Liver (tissue), 9 donors: Measurements from ENCODE around the gene FAM3A. TPM values are rescaled to one million over a fixed set of nuclear protein-coding genes. Genes with fewer than 3 reads are reported as not detected.

Experiments
- DNase-seq: peaks from one replicate; pipeline ENCODE4 v3.0.0-alpha.2; 2017; ENCODE audit warnings: low spot score
- H3K27ac ChIP-seq, 2 donors: one replicate each; pipeline ENCODE4 v1.7.0; 2013; ENCODE audit warnings: inconsistent platforms in 2 of 2, low read length in 2 of 2, control low read depth in 1 of 2, low read depth in 1 of 2, mild to moderate bottlenecking in 1 of 2
- H3K27me3 ChIP-seq, 4 donors: one replicate each; pipeline versions ENCODE4 v1.6.1 to v1.7.0; 2013; ENCODE audit warnings: low read length in 3 of 4, inconsistent platforms in 1 of 4, mild to moderate bottlenecking in 1 of 4, moderate library complexity in 1 of 4; ENCODE audit not compliant: control insufficient read depth in 4 of 4, insufficient read depth in 4 of 4
- H3K36me3 ChIP-seq, 4 donors: one replicate each; pipeline versions ENCODE4 v1.6.1 to v1.7.0; 2013; ENCODE audit warnings: low read length in 3 of 4, mild to moderate bottlenecking in 3 of 4, low read depth in 1 of 4, moderate library complexity in 1 of 4; ENCODE audit not compliant: control insufficient read depth in 4 of 4, insufficient read depth in 3 of 4
- H3K4me1 ChIP-seq, 4 donors: one replicate each; pipeline versions ENCODE4 v1.6.1 to v1.7.0; 2013; ENCODE audit warnings: low read length in 3 of 4, mild to moderate bottlenecking in 3 of 4, moderate library complexity in 1 of 4; ENCODE audit not compliant: control insufficient read depth in 4 of 4, insufficient read depth in 4 of 4
- H3K4me3 ChIP-seq, 3 donors: one replicate each; pipeline versions ENCODE4 v1.6.1 to v1.7.0; 2013; ENCODE audit warnings: low read length in 3 of 3, control low read depth in 1 of 3, low read depth in 1 of 3, mild to moderate bottlenecking in 1 of 3
- H3K9ac ChIP-seq, 2 donors: one replicate each; pipeline ENCODE4 v1.7.0; 2013; ENCODE audit warnings: low read length in 2 of 2, mild to moderate bottlenecking in 2 of 2, moderate library complexity in 2 of 2, control low read depth in 1 of 2, low read depth in 1 of 2
- H3K9me3 ChIP-seq, 4 donors: one replicate each; pipeline versions ENCODE4 v1.6.1 to v1.7.0; 2013; ENCODE audit warnings: low read length in 3 of 4; ENCODE audit not compliant: control insufficient read depth in 4 of 4
- CTCF ChIP-seq: fragments of 150-350 bp; IDR thresholded peaks from 2 replicates; pipeline ENCODE4 v1.5.1; 2017; ENCODE audit warnings: improper control_type of control experiment, low read depth, low read length; ENCODE audit not compliant: missing input control
- EGR1 ChIP-seq, 2 donors: IDR thresholded peaks; 2 replicates each; pipeline ENCODE4 v1.6.1; 2016 to 2018; ENCODE audit warnings: antibody characterized with exemption in 2 of 2, low read depth in 2 of 2
- FOXA1 ChIP-seq: IDR thresholded peaks from 2 replicates; pipeline ENCODE4 v1.6.1; 2016; ENCODE audit warnings: antibody characterized with exemption
- FOXA2 ChIP-seq: IDR thresholded peaks from 2 replicates; pipeline ENCODE4 v1.6.1; 2016; ENCODE audit warnings: antibody characterized with exemption
- GABPA ChIP-seq, 2 donors: IDR thresholded peaks in 1 of 2; conservative IDR thresholded peaks in 1 of 2; 2 replicates each; pipeline ENCODE4 v1.6.1; 2016; ENCODE audit warnings: antibody characterized with exemption in 2 of 2, mild to moderate bottlenecking in 1 of 2, moderate library complexity in 1 of 2
- HNF4A ChIP-seq, 2 donors: conservative IDR thresholded peaks; 2 replicates each; pipeline ENCODE4 v1.6.1; 2016; ENCODE audit warnings: antibody characterized with exemption in 2 of 2, mild to moderate bottlenecking in 2 of 2
- HNF4G ChIP-seq: IDR thresholded peaks from 2 replicates; pipeline ENCODE4 v1.6.1; 2016; ENCODE audit warnings: antibody characterized with exemption
- JUND ChIP-seq, 2 donors: IDR thresholded peaks; 2 replicates each; pipeline ENCODE4 v1.6.1; 2016; ENCODE audit warnings: antibody characterized with exemption in 2 of 2
- MAX ChIP-seq: IDR thresholded peaks from 2 replicates; pipeline ENCODE4 v1.6.1; 2016; ENCODE audit warnings: antibody characterized with exemption
- NR2F2 ChIP-seq: IDR thresholded peaks from 2 replicates; pipeline ENCODE4 v1.6.1; 2016; ENCODE audit warnings: antibody characterized with exemption
- RAD21 ChIP-seq, 2 donors: IDR thresholded peaks; 2 replicates each; pipeline ENCODE4 v1.6.1; 2016; ENCODE audit warnings: antibody characterized with exemption in 2 of 2, mild to moderate bottlenecking in 2 of 2
- REST ChIP-seq: IDR thresholded peaks from 2 replicates; pipeline ENCODE4 v1.6.1; 2016; ENCODE audit warnings: antibody characterized with exemption, mild to moderate bottlenecking
- RXRA ChIP-seq, 2 donors: IDR thresholded peaks; 2 replicates each; pipeline ENCODE4 v1.6.1; 2017 to 2018; ENCODE audit warnings: antibody characterized with exemption in 2 of 2, mild to moderate bottlenecking in 1 of 2
- SP1 ChIP-seq: IDR thresholded peaks from 2 replicates; pipeline ENCODE4 v1.6.1; 2018; ENCODE audit warnings: antibody characterized with exemption, mild to moderate bottlenecking
- TAF1 ChIP-seq: conservative IDR thresholded peaks from 2 replicates; pipeline ENCODE4 v1.6.1; 2016; ENCODE audit warnings: antibody characterized with exemption, mild to moderate bottlenecking
- YY1 ChIP-seq: IDR thresholded peaks from 2 replicates; pipeline ENCODE4 v1.6.1; 2016; ENCODE audit warnings: antibody characterized with exemption, mild to moderate bottlenecking
- ZBTB33 ChIP-seq: IDR thresholded peaks from 2 replicates; pipeline ENCODE4 v1.6.1; 2016; ENCODE audit warnings: antibody characterized with exemption
- WGBS: extraction: QIAGEN DNeasy Blood & Tissue Kit; methylation state at CpG from one replicate; pipeline ENCODE4 v1.1.7; 2013; 5-methylcytosine and 5-hydroxymethylcytosine counted together
- polyA plus RNA-seq, 2 donors: library from polyadenylated mRNA; stranded (reverse) in 1 of 2; unstranded in 1 of 2; fragments of 200-250 nt in 1 of 2; fragments of >200 nt in 1 of 2; fragmentation: Nextera tagmentation in 1 of 2; extraction: Ambion mirVana in 1 of 2; gene quantifications; one replicate each; pipeline versions ENCODE4 v1.2.1 to v1.2.3, GENCODE V29; 2013 to 2015
- total RNA-seq, 2 donors: library from RNA; depleted of rRNA; stranded (reverse); fragments of >200 nt; gene quantifications; one replicate each; pipeline ENCODE4 v1.2.3, GENCODE V29; 2014
- TF ChIP-seq, protein P1 (sequence below): IDR thresholded peaks from 2 replicates; pipeline ENCODE4 v1.6.1; 2016; ENCODE audit warnings: antibody characterized with exemption
- donor health status: healthy.
- donor health status: healthy.
- donor health status: healthy.
- donor health status: healthy.
- donor health status: healthy.

Gene FAM3A
- total and polyA plus RNA-seq, 4 donors = 11.6 to 36.3 (median 34.2) TPM

GRCh38 chrX:154469114-154469513 is 46.9 kb downstream of the FAM3A start:
- Histone ChIP-seq H3K9ac (no peak overlapping the region), H3K27me3 (no peaks in the 10 kb centered on the region), H3K4me1 (no peaks in the 10 kb centered on the region), H3K36me3 (peaks cover 0 to 2% (median 0%) of the 10 kb centered on the region in 4 donors), H3K9me3 (no peaks in the 10 kb centered on the region), H3K4me3 (no peak overlapping the region), H3K27ac (no peak overlapping the region)
- no peak for DNase-seq
- 96% methylated on average over 9 of the region's 9 CpGs for WGBS
- TF ChIP-seq RXRA (IDR thresholded peaks at IDR 0.05) (no peak), TAF1 (no peak), FOXA2 (no peak)

DNA sequence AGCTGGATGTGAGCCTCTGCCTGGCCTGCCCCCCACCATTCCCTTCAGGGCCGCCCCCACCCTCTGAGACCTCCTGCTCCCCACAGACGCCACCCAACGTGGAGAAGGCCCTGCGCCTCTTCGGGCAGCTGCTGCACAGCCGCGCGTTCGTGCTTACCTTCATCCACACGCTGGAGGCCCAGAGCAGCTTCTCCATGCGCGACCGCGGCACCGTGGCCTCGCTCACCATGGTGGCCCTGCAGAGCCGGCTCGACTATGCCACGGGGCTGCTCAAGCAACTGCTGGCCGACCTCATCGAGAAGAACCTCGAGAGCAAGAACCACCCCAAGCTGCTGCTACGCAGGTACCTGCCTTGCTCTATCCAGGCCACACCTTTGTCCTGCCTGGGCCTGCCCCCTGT is 47.8 kb downstream of the FAM3A start:
- 98% methylated on average over 23 of the region's 23 CpGs for WGBS
- H3K27me3 ChIP-seq = no peaks in the 10 kb centered on the region
- no peak overlapping the region for H3K27ac ChIP-seq
- H3K4me1 ChIP-seq = no peaks in the 10 kb centered on the region
- no peak for TF ChIP-seq NR2F2
- no peak for TF ChIP-seq FOXA1
- no peak for TF ChIP-seq GABPA (IDR thresholded peaks at IDR 0.05 in 1 of 2, conservative IDR thresholded peaks at IDR 0.05 in 1 of 2)
- no peak for TF ChIP-seq REST
- TF ChIP-seq, protein P1, sequence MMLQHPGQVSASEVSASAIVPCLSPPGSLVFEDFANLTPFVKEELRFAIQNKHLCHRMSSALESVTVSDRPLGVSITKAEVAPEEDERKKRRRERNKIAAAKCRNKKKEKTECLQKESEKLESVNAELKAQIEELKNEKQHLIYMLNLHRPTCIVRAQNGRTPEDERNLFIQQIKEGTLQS = no peak
- no peak for TF ChIP-seq FOXA2
- TF ChIP-seq RAD21 (IDR thresholded peaks at IDR 0.05) = no peak
- TF ChIP-seq HNF4G = no peak
- TF ChIP-seq CTCF = no peak
- no peak for TF ChIP-seq MAX
- no peak for TF ChIP-seq JUND (IDR thresholded peaks at IDR 0.05)
- no peak for TF ChIP-seq SP1
- no peak for TF ChIP-seq TAF1
- TF ChIP-seq RXRA (IDR thresholded peaks at IDR 0.05) = no peak
- no peak for TF ChIP-seq HNF4A (conservative IDR thresholded peaks at IDR 0.05)
- TF ChIP-seq EGR1 (IDR thresholded peaks at IDR 0.05; ENCODE audit: low read depth in 2 of 2) = no peak
- TF ChIP-seq YY1 = no peak
- TF ChIP-seq ZBTB33 = no peak
- no peak overlapping the region for H3K4me3 ChIP-seq
- H3K9ac ChIP-seq = no peak overlapping the region
- no peaks in the 10 kb centered on the region for H3K9me3 ChIP-seq
- DNase-seq = no peak
- peaks cover 0 to 2% (median 0%) of the 10 kb centered on the region in 4 donors for H3K36me3 ChIP-seq
